Fibroblast of skin of abdomen (primary cell): ENCODE data around the gene TAPBPL. TPM values are rescaled to one million over a fixed set of nuclear protein-coding genes. Genes with fewer than 3 reads are reported as not detected.
"Not testable (repeated sequence)": the region's sequence is repeated elsewhere in the genome, so short reads cannot be mapped to it uniquely, and the experiment has no call there.

Experiments used
- DNase-seq: peaks from one replicate; pipeline ENCODE4 v3.0.0-alpha.2; 2013
- polyA plus RNA-seq, 2 experiments: library from polyadenylated mRNA; unstranded; fragments of 120-200 nt; gene quantifications; one replicate each; pipeline ENCODE4 v1.2.1, GENCODE V29; 2013; ENCODE audit not compliant: insufficient read length in 2 of 2

Gene TAPBPL
- polyA plus RNA-seq (2013, experiment 1 of 2; ENCODE audit: insufficient read length): 5.5 TPM
- 7.1 TPM for polyA plus RNA-seq (2013, experiment 2 of 2; ENCODE audit: insufficient read length)

GRCh38 chr12:6451348-6452244, at the start of gene TAPBPL:
TAPBPL (plus strand) TSS chr12:6452042; CDS start chr12:6452249, 207 bp downstream.
- DNase-seq: peak; percentile 79

- no peak for DNase-seq
These were observed 47.5 kb upstream of the TAPBPL start for GRCh38 chr12:6404390-6404789.

- DNase-seq: no peak
These were observed 45.9 kb upstream of the TAPBPL start for GRCh38 chr12:6405963-6406362.

- DNase-seq: no peak
These were observed 44.4 kb upstream of the TAPBPL start for GRCh38 chr12:6407236-6407954.

- DNase-seq: no peak
These were observed 35.2 kb upstream of the TAPBPL start for GRCh38 chr12:6416596-6416995.

- no peak for DNase-seq
These were observed 33.0 kb upstream of the TAPBPL start for GRCh38 chr12:6418796-6419195.

GRCh38 chr12:6420364-6420763, 31.5 kb upstream of the TAPBPL start:
- no peak for DNase-seq

- peak; percentile 89 for DNase-seq
These were observed 28.4 kb upstream of the TAPBPL start for GRCh38 chr12:6423267-6424007.

- no peak for DNase-seq
These were observed 27.9 kb upstream of the TAPBPL start for GRCh38 chr12:6424008-6424347.

GRCh38 chr12:6424866-6425265, 27.0 kb upstream of the TAPBPL start:
- no peak for DNase-seq

GRCh38 chr12:6425590-6426531, 26.0 kb upstream of the TAPBPL start:
- no peak for DNase-seq

- no peak for DNase-seq
These were observed 24.8 kb upstream of the TAPBPL start for GRCh38 chr12:6426882-6427671.

- DNase-seq: not testable (repeated sequence)
These were observed 24.0 kb upstream of the TAPBPL start for GRCh38 chr12:6427796-6428195.

- no peak for DNase-seq
These were observed 23.5 kb upstream of the TAPBPL start for GRCh38 chr12:6428326-6428725.

GRCh38 chr12:6430124-6430989, 21.5 kb upstream of the TAPBPL start:
- peak; percentile 91 for DNase-seq

GRCh38 chr12:6432991-6433390, 18.9 kb upstream of the TAPBPL start:
- no peak for DNase-seq

GRCh38 chr12:6434205-6435140, 17.4 kb upstream of the TAPBPL start:
- no peak for DNase-seq

- no peak for DNase-seq
These were observed 15.7 kb upstream of the TAPBPL start for GRCh38 chr12:6435961-6436715.
